Dendritic cell treated with granulocyte-macrophage colony-stimulating factor and Interleukin-4, amounts not matched to agents 40 ng/mL and 50 ng/mL, for 4 days (primary cell): ENCODE measurements around the gene FBF1.
"Not testable (repeated sequence)": the region's sequence is repeated elsewhere in the genome, so short reads cannot be mapped to it uniquely, and the experiment has no call there.

Experiments used
- H3K27ac Mint-ChIP-seq: one replicate; pipeline ENCODE4 v1.8.0; 2022; ENCODE audit warnings: mild to moderate bottlenecking, mixed read lengths
- H3K27me3 Mint-ChIP-seq: one replicate; pipeline ENCODE4 v1.8.0; 2022; ENCODE audit warnings: mild to moderate bottlenecking, mixed read lengths
- H3K36me3 Mint-ChIP-seq: one replicate; pipeline ENCODE4 v1.8.0; 2022; ENCODE audit warnings: low read depth, mixed read lengths
- H3K4me1 Mint-ChIP-seq: one replicate; pipeline ENCODE4 v1.8.0; 2022; ENCODE audit warnings: low read depth, mixed read lengths
- H3K4me3 Mint-ChIP-seq: one replicate; pipeline ENCODE4 v1.8.0; 2022; ENCODE audit warnings: mild to moderate bottlenecking, moderate library complexity, mixed read lengths
- H3K9me3 Mint-ChIP-seq: one replicate; pipeline ENCODE4 v1.8.0; 2022; ENCODE audit warnings: mixed read lengths
- intact Hi-C: fragments of 100-400 bp; cut with micrococcal nuclease; formaldehyde crosslinking; loops from one replicate; pipeline ENCODE4 v1.15.0; 2022

The FBF1 gene

DNA sequence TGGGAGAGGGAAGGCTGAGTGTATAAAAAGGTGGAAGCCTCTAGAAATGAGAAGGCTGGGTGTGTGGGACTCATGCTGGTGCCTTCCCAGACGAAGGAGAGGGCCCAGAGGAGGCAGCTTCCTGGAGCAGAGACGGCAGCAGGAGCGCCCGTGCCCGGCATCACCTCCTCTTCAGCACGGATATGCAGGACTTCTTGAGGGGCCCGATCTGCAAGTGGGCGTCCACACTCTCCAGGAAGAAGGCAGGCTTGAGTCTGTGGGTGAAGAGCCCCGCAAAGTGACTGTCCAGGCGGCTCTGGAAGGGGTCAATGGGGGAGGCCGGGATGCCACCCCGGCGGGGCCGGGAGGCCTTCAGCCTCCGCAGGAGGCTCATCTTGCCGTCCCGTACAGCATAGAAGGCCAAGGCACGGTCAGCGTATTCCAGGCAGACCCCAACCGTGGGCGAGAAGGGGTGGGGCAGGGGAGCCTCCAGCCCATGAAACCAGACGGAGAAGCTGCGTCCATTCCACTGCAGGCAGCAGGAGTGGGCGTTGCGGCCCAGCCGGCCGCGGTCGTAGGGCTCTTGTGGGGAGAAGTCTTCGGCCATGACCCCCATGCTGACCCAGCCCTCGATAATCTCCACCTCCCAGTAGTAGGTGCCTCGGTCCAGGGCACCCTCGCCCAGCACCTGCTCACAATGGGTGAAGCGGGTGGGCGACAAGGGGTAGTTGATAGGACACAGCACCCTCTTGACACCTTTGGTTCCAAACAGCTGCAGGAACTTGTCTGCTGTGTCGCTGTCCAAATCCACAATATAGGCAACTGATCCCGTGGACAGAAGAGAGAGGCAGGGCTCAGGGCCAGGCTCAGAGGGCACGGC is 66.3 kb downstream of the FBF1 start:
- Mint-ChIP-seq H3K4me1 (peaks cover 54% of the 10 kb centered on the region), H3K27me3 (peaks cover 46% of the 10 kb centered on the region), H3K36me3 (peaks cover 47% of the 10 kb centered on the region), H3K9me3 (no peaks in the 10 kb centered on the region), H3K4me3 (no peak overlapping the region), H3K27ac (peak overlapping the region; percentile 18)
- intact Hi-C loops, result no loop called here

DNA sequence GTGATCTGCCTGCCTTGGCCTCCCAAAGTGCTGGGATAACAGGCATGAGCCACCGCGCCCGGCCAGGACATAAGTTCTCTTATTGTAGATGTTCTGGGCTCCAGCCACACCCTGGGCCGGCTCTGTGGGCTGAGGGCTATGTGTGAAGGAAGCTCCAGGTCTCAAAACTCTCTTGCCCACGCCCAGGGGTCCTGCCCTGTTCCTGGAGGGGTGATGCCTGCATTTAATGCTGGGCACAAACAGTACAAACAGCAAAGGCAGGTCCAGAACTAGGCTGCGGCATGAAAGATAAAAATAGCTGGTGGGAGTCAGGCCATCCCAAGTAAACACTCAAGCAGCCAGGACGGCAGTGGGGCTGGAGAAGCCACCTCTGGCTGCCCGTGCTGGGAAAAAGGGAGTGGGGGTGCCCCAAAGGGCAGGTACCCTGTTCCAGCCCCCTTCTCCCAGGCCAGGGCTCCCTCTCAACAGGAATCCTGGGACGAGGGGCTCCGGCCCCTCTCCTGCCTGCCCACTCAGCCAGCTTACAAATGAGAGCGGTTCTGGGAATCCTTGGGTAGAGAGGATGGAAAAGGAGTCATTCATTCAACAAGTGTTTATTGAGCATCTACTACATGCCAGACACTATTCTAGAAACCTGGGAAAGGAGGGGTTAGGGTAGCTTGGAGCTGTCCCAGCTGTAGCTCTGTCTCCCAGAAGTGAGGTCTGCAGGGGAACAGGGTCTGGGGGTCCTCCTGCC is 67.1 kb downstream of the FBF1 start:
- H3K27ac Mint-ChIP-seq, result peak overlapping the region; percentile 18
- no peaks in the 10 kb centered on the region for H3K9me3 Mint-ChIP-seq
- peaks cover 47% of the 10 kb centered on the region for H3K4me1 Mint-ChIP-seq
- intact Hi-C loops, result no loop called here
- peaks cover 47% of the 10 kb centered on the region for H3K36me3 Mint-ChIP-seq
- no peak overlapping the region for H3K4me3 Mint-ChIP-seq
- H3K27me3 Mint-ChIP-seq, result peaks cover 40% of the 10 kb centered on the region

DNA sequence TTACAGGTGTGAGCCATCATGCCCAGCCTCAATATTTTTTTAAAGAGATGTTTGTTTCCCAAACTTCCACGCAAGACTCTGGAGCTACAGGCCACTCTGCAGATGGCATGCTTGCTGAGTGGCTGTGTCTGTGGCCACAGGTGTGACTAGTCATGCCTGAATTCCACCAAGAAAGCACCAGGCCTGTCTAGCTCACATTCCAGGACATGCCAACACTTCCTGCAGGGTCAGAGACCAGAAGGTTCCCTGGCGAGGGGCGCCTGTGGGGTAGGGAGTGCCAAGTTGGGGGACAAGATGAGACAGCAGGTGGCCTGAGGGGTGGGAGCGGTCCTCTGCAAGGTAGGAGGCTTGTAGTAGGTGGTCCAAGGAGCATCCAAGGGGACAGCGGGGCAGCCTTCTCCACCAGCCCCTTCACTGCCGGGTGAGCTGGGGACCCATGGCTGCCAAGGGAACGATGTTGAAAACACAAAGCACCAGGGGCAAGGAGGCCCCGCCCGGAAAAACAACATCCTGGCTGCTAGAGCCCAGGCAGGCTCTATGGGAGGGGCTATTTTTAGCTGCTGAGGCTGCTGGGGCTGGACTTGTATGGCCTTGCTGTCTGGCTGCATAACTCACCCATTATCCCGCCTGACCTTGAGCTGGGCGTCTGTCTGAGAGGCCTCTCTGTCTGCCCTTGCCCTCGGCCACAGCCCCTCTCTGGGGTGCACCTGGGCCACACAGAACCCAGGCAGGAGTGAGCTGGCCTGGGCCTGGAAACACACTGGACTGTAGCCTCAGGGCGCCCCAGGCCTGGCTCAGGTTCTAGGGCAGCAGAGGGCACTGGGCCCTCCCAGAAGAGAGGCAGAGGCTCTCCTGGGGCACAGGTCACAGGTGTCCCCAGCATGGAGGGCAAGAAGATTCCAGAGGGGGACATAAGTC is 68.1 kb downstream of the FBF1 start:
- Mint-ChIP-seq H3K27ac (peak overlapping the region; percentile 17), H3K4me3 (no peak overlapping the region), H3K9me3 (no peaks in the 10 kb centered on the region), H3K4me1 (peaks cover 42% of the 10 kb centered on the region), H3K27me3 (peaks cover 37% of the 10 kb centered on the region), H3K36me3 (peaks cover 44% of the 10 kb centered on the region)
- intact Hi-C loops, result no loop called here

DNA sequence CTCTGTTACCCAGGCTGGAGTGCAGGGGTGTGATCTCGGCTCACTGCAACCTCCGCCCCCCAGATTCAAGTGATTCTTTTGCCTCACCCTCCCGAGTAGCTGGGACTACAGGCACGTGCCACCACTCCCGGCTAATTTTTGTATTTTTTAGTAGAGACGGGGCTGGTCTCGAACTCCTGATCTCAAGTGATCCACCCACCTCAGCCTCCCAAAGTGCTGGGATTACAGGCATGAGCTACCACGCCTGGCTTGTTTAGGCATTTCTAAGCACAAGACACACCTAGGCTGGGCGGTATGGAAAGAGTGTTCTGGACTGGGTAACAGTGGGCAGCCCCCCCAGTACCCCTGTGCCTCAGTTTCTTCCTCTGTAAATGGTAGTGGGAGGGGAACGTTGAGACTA is 70.6 kb downstream of the FBF1 start:
- Mint-ChIP-seq H3K36me3 (peaks cover 19% of the 10 kb centered on the region), H3K27me3 (peaks cover 13% of the 10 kb centered on the region), H3K4me1 (peaks cover 21% of the 10 kb centered on the region)
- H3K4me3 Mint-ChIP-seq, H3K27ac Mint-ChIP-seq, intact Hi-C loops, H3K9me3 Mint-ChIP-seq: not testable (repeated sequence)

DNA sequence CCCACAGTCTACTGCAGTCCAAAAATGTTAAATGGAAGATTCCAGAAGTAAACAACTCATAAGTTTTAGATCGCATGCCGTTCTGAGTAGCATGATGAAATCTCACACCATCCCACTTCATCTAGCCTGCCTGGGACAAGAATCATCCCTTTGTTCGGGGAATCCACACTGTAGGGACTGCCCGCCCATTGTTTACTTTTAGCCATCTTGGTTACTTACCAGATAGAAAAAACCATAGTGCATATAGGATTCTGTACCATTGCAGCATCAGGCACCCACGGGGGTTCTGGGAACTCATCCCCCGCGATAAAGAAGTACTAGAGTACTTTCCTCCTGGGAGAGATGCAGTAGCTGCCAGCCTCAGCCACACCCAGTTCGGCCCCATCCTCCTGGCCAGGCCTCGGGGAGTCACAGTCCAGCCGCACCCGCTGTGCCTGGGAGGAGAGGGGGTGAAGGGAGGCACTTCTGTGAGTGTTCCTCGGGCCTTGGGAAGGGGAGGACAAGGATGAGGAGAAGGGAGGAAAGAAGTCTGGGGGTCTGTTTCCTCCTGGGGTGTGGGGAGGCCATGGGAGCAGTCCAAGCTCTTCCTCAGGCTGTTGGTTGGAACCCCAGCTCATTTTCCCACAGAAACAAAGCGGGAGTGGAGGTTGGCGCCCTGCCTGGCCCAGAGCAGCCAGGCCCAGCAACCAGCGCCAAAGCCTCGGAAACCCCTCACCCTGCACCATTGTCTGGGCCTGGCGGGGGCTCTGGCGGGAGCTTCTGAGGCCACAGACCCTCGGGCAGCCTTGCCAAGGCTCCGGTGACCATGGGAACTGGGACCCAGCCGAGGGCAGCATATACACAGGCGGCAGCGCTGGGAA is 71.3 kb downstream of the FBF1 start:
- Mint-ChIP-seq H3K27me3 (peaks cover 6% of the 10 kb centered on the region), H3K27ac (no peak overlapping the region), H3K4me1 (peaks cover 21% of the 10 kb centered on the region), H3K9me3 (no peaks in the 10 kb centered on the region), H3K36me3 (peaks cover 12% of the 10 kb centered on the region), H3K4me3 (no peak overlapping the region)
- intact Hi-C loops, result no loop called here

GRCh38 chr17:75868730-75869281 is 72.0 kb downstream of the FBF1 start:
- H3K9me3 Mint-ChIP-seq, H3K36me3 Mint-ChIP-seq, H3K4me3 Mint-ChIP-seq, H3K27ac Mint-ChIP-seq, H3K27me3 Mint-ChIP-seq, intact Hi-C loops: not testable (repeated sequence)
- H3K4me1 Mint-ChIP-seq, result peaks cover 22% of the 10 kb centered on the region

DNA sequence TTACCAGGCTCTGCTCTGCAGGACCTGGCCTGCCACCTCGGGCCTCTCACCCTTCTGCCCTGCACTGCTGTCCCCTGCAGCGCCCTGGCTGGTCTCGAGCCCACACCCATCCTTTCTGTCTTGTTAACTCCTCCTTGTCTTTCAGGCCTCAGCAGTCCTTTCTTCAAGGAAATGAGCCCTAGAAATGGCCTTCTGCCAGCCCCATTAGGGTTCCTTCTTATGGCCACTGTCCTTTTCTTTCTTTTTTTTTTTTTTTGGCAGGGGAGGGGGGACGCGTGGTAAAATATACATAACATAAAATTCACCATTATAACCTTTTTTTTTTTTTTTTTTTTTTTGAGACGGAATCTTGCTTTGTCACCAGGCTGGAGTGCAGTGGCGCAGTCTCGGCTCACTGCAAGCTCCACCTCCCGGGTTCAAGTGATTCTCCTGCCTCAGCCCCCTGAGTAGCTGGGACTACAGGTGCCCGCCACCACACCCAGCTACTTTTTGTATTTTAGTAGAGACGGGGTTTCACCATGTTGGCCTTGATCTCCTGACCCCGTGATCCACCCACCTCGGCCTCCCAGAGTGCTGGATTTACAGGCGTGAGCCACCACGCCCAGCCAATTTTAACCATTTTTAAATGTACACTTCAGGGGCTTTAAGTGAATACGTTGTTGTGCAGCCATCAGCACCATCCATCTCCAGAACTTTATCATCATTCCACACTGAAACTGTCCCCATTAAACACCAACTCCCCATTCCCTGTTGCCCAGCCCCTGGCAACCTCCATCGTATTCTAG is 75.2 kb downstream of the FBF1 start:
- H3K27ac Mint-ChIP-seq, result peak overlapping the region; percentile 39
- H3K9me3 Mint-ChIP-seq, H3K4me3 Mint-ChIP-seq, H3K27me3 Mint-ChIP-seq, H3K36me3 Mint-ChIP-seq, intact Hi-C loops: not testable (repeated sequence)
- peaks cover 23% of the 10 kb centered on the region for H3K4me1 Mint-ChIP-seq

DNA sequence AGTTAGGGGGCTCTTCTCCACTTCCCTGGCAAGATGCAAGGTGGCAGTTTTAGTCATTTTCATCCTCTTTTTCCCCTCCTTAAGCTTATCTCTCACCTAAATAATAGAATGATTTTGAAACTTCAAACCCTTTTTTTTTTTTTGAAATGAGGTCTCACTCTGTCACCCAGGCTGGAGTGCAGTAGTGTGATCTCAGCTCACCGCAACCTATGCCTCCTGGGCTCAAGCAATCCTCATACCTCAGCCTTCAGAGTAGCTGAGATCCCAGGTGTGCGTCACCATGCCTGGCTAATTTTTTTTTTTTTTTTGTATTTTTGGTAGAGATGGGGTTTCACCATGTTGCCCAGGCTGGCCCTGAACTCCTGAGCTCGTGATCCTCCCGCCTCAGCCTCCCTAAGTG is 76.0 kb downstream of the FBF1 start:
- H3K27ac Mint-ChIP-seq, result peak overlapping the region; percentile 79
- intact Hi-C loops, H3K4me3 Mint-ChIP-seq, H3K36me3 Mint-ChIP-seq, H3K9me3 Mint-ChIP-seq, H3K27me3 Mint-ChIP-seq: not testable (repeated sequence)
- H3K4me1 Mint-ChIP-seq, result peaks cover 23% of the 10 kb centered on the region

DNA sequence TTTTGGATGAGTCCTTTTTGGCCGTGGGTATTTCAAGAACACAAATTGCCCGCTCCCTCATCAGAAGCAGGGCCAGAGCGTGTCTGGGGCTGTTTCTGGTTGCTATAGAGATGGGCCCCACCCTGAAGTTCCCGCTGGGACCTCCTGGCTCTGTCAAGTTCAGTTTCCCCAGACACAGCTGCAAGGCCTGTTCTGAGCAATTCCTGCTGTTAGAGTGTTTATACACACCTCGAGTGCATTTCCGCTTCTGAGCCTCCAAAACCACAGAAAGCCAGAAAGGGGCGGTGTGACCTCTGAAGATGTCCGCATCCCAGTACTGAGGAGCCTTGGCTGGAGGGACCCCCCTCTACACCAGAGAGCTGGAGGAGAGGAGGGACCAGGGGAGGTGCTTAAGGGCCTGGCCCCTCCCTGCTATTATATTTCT is 76.4 kb downstream of the FBF1 start:
- intact Hi-C loops, result no loop called here
- H3K4me3 Mint-ChIP-seq, result no peak overlapping the region
- no peaks in the 10 kb centered on the region for H3K9me3 Mint-ChIP-seq
- H3K4me1 Mint-ChIP-seq, result peaks cover 24% of the 10 kb centered on the region
- no peaks in the 10 kb centered on the region for H3K36me3 Mint-ChIP-seq
- H3K27ac Mint-ChIP-seq, result peak overlapping the region; percentile 79
- peaks cover under 1% of the 10 kb centered on the region for H3K27me3 Mint-ChIP-seq

- Mint-ChIP-seq H3K9me3 (no peaks in the 10 kb centered on the region), H3K4me1 (peaks cover 41% of the 10 kb centered on the region), H3K4me3 (no peak overlapping the region), H3K27me3 (no peaks in the 10 kb centered on the region), H3K27ac (peak overlapping the region; percentile 32), H3K36me3 (no peaks in the 10 kb centered on the region)
- intact Hi-C loops, result no loop called here
These were observed 78.9 kb downstream of the FBF1 start for GRCh38 chr17:75861927-75862317.
